Stomach (tissue), 4 donors: Measurements from ENCODE around the gene PMVK.
A peak's percentile ranks its signal among the peaks of the same experiment; 100 is the strongest.

Source experiments
- POLR2AphosphoS5 ChIP-seq, 3 donors: sonication (generic); formaldehyde crosslinking; IDR thresholded peaks; one replicate each; pipeline ENCODE4 v1.6.1; 2016; ENCODE audit warnings: antibody characterized with exemption in 3 of 3
- TF ChIP-seq, protein P1 (sequence below), 7 experiments: fragments of 450-650 bp in 4 of 7; fragments of 200-600 bp in 3 of 7; sonication (generic) in 3 of 7; IDR thresholded peaks; one replicate each; pipeline ENCODE4 v1.5.1; 2016 to 2019; ENCODE audit warnings: antibody characterized with exemption in 7 of 7, control low read depth in 2 of 7, mild to moderate bottlenecking in 1 of 7

DNA sequence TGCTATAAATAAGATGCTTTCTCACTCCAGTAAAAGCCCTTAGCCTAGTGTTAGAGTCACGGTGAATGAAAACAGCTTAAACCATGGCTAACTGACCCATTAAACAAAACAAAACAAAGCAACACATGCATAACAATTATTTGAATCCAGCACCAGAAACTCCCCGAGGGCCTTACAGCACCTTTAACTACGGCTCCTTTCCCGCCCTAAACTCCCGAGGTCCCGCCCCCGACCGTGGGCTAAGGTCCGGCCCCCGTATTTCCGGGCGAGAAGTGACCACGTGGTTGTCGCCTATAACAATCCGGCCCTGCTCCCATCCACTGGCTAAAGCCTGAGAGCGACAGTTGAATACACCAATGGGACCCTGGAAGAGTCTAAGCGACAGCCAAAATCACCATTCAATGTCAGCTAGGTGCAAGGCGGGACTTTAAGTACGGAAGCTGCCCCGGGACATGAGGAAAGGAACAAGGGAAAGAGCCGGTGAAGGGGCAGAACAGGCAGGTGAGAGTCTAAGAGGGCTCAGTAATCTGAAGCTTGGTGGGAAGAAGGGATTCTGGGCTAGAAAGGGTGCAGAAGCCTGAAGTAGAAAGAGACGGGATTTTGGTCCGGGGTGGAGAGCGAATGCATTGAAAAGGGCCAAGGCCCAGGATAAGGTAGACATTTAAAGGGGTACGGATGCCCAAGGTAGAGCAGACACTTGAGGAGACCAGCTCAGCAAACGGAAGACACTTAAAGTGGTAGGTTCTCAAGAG lies 46.6 kb upstream of the PMVK start, which contains the start of gene FLAD1:
- TF ChIP-seq, protein P1, sequence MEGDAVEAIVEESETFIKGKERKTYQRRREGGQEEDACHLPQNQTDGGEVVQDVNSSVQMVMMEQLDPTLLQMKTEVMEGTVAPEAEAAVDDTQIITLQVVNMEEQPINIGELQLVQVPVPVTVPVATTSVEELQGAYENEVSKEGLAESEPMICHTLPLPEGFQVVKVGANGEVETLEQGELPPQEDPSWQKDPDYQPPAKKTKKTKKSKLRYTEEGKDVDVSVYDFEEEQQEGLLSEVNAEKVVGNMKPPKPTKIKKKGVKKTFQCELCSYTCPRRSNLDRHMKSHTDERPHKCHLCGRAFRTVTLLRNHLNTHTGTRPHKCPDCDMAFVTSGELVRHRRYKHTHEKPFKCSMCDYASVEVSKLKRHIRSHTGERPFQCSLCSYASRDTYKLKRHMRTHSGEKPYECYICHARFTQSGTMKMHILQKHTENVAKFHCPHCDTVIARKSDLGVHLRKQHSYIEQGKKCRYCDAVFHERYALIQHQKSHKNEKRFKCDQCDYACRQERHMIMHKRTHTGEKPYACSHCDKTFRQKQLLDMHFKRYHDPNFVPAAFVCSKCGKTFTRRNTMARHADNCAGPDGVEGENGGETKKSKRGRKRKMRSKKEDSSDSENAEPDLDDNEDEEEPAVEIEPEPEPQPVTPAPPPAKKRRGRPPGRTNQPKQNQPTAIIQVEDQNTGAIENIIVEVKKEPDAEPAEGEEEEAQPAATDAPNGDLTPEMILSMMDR (IDR thresholded peaks at IDR 0.05): no peak
- peak; percentile 54 to 84 (median 64) for TF ChIP-seq POLR2AphosphoS5 (IDR thresholded peaks at IDR 0.05)
